ENCODE data around the gene CCDC89.

Gene CCDC89

DNA sequence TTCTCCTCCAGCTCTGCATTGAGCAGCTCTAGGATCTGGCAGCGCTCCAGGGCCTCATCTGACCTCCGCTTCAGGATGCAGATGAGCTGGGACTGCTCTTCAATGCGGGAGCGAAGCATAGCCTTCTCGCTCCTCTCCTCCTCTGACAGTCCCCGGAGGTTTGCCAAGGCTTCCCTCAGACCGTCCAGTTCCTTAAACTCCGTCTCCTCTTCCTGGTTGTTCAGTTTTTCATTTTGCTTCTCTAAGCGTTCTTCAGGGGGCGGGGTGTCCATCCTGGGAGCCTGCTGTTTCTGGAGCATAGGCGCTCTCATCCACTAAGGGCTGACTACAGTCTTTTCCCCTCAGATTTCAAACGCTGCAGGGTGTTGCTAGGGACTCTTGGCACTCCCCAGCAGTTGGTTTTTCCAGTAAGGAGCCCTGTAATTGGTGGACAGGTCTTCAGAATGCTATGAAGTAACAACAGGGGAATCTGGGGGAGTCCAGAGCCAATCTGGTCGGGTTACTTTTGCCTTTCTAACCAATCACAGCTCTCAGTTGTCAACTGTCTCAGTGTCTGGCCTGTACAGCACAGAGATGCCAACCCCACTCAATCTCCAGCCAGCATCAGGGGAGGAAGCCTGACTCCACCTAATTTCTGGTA lies at the start of gene CCDC89:
Gene CCDC89 (minus strand): TSS at position 376 of the 640 bp plus-strand sequence. CDS start 65 bp downstream, at position 311.
- DNase-seq (ENCODE audit: low read depth): peak; percentile 24
- TF ChIP-seq, protein P1, sequence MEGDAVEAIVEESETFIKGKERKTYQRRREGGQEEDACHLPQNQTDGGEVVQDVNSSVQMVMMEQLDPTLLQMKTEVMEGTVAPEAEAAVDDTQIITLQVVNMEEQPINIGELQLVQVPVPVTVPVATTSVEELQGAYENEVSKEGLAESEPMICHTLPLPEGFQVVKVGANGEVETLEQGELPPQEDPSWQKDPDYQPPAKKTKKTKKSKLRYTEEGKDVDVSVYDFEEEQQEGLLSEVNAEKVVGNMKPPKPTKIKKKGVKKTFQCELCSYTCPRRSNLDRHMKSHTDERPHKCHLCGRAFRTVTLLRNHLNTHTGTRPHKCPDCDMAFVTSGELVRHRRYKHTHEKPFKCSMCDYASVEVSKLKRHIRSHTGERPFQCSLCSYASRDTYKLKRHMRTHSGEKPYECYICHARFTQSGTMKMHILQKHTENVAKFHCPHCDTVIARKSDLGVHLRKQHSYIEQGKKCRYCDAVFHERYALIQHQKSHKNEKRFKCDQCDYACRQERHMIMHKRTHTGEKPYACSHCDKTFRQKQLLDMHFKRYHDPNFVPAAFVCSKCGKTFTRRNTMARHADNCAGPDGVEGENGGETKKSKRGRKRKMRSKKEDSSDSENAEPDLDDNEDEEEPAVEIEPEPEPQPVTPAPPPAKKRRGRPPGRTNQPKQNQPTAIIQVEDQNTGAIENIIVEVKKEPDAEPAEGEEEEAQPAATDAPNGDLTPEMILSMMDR (conservative IDR thresholded peaks at IDR 0.05; ENCODE audit: low read depth, low read length): no peak
- no peak within 1 kb of the TSS for H3K4me3 ChIP-seq (ENCODE audit: low read length)

- no peak for DNase-seq (ENCODE audit: low read depth)
- H3K4me3 ChIP-seq (ENCODE audit: low read length): no peak overlapping the region
- TF ChIP-seq, protein P1 (conservative IDR thresholded peaks at IDR 0.05; ENCODE audit: low read depth, low read length): no peak
Observed at GRCh38 chr11:85732965-85733364, 47.0 kb upstream of the CCDC89 start.

DNA sequence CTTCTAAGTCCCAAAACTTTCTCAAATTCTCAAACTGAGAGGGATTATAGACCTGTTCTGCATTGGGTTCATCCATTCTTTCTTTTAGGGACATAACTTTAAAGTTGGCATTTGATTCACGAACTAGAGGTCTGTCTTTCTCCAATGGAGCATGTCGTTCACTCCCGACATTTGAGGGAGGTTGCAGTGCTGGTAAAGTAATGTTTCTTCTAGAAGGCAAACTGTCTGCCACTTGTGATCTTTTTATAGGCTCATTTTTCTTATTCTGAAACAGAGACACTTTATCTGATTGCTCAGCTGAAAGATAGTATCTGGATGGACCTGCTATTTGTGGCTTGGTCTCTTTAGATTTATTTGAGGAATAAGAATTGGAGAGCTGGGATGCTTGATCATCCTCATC lies 40.4 kb upstream of the CCDC89 start:
- no peak for DNase-seq (ENCODE audit: low read depth)
- H3K4me3 ChIP-seq (ENCODE audit: low read length): no peak overlapping the region
- TF ChIP-seq, protein P1 (conservative IDR thresholded peaks at IDR 0.05; ENCODE audit: low read depth, low read length): no peak

DNA sequence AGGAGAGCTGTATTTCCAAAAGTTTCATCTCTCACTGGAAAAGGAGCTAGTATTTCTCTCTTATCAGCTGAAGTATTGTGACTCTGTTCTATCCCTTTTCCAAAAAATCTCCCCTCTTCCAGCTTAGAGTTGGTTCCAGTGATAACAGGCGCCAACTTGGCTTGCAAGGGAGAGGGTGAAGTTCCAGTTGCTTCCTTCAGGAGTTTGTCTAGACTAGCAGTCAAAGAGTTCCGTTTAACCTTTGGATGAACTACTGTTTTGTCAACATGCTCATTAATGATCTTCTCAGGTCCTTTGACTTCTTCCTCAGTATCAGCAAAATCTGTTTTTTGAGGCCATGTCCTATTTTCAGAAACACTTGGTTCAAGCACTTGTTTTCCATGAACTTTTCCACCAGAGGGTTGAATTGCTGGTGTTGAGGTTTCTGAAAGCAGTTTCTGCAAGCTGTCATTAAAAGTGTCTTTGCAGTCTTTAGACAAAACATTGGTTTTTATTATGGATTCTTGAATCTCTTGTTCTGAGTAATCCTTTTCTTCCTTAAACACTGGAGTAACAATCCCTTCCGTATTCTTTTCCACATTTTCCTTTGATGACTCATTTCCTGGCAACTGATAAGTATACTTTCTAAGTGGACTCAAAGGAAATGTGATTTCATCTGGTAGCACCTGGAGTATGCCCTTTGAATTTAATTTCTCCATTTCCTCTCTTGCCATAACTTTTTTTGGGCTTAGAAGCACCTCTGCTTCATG lies 39.7 kb upstream of the CCDC89 start:
- DNase-seq (ENCODE audit: low read depth): peak; percentile 77
- H3K4me3 ChIP-seq (ENCODE audit: low read length): no peak overlapping the region
- TF ChIP-seq, protein P1 (conservative IDR thresholded peaks at IDR 0.05; ENCODE audit: low read depth, low read length): peak; percentile 8

DNA sequence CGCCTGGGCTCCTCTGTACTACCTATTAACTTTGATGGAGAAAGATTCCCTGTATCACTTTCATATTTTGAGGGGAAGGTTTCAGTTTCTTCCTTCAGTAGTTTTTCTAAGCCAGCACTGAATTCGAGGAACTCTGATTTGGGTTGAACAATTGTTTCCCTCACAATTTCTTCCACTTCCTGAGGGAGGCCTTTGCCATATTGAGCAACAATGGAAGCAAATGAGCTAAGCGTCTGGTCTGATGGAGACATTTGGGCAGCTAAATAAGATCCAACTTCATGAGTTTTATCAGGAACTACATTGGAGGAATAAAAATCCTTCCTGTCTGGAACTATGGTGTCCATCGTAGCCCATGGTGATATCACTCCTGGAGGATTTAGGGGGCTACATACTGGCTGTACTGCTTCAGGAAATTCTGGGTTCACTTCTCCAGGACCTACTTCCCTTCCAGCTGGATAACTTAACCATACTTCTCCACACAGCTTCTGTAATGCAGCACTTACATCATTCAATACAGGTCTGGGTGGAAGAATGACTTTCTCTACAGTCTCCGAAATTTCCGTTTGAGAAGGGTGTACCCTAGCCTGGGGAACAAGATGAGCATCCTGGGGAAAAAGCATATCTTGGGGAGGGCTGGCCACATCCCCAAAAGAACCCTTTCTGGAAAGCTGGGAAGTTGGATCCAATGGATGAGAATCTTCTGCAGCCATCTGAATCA lies 38.9 kb upstream of the CCDC89 start:
- no peak for DNase-seq (ENCODE audit: low read depth)
- TF ChIP-seq, protein P1 (conservative IDR thresholded peaks at IDR 0.05; ENCODE audit: low read depth, low read length): no peak
- no peak overlapping the region for H3K4me3 ChIP-seq (ENCODE audit: low read length)

GRCh38 chr11:85723088-85723487 lies 37.1 kb upstream of the CCDC89 start:
- no peak for DNase-seq (ENCODE audit: low read depth)
- TF ChIP-seq, protein P1 (conservative IDR thresholded peaks at IDR 0.05; ENCODE audit: low read depth, low read length): no peak
- H3K4me3 ChIP-seq (ENCODE audit: low read length): no peak overlapping the region

Data from retinal pigment epithelial cell (primary cell).